NCI-H748 treated with DMSO at 0.1 percent for 48 hours (cell line): ENCODE data around the gene FTSJ1.

Experiments used
- DNase-seq: peaks from one replicate; lab custom pipeline; 2025; lab: John Stamatoyannopoulos, UW

FTSJ1 gene

GRCh38 chrX:48470833-48471118, 5.2 kb upstream of the FTSJ1 start:
- no peak for DNase-seq

GRCh38 chrX:48471504-48471903, 4.5 kb upstream of the FTSJ1 start:
- no peak for DNase-seq

GRCh38 chrX:48472225-48472624, 3.8 kb upstream of the FTSJ1 start:
- no peak for DNase-seq

- DNase-seq = no peak
These were observed 2.9 kb upstream of the FTSJ1 start for GRCh38 chrX:48472851-48473703.

GRCh38 chrX:48473704-48473990, 2.4 kb upstream of the FTSJ1 start:
- no peak for DNase-seq

- DNase-seq = no peak
These were observed 1.9 kb upstream of the FTSJ1 start for GRCh38 chrX:48474127-48474526.

- no peak for DNase-seq
These were observed 1.4 kb upstream of the FTSJ1 start for GRCh38 chrX:48474581-48474980.

- no peak for DNase-seq
These were observed 703 bp upstream of the FTSJ1 start for GRCh38 chrX:48475296-48475695.

- no peak for DNase-seq
These were observed 920 bp downstream of the FTSJ1 start for GRCh38 chrX:48476919-48477318.

GRCh38 chrX:48477960-48478755, 2.2 kb downstream of the FTSJ1 start:
- DNase-seq = no peak

- DNase-seq = no peak
These were observed 2.8 kb downstream of the FTSJ1 start for GRCh38 chrX:48478806-48479205.

GRCh38 chrX:48480142-48480541, 4.1 kb downstream of the FTSJ1 start:
- DNase-seq = no peak

- no peak for DNase-seq
These were observed 4.6 kb downstream of the FTSJ1 start for GRCh38 chrX:48480583-48480982.

GRCh38 chrX:48482526-48482925, 6.5 kb downstream of the FTSJ1 start:
- DNase-seq = no peak

- no peak for DNase-seq
These were observed 11.4 kb downstream of the FTSJ1 start for GRCh38 chrX:48487362-48487798.

- DNase-seq = no peak
These were observed 12.0 kb downstream of the FTSJ1 start for GRCh38 chrX:48488034-48488433.

- DNase-seq = no peak
These were observed 13.3 kb downstream of the FTSJ1 start for GRCh38 chrX:48489296-48489695.

- no peak for DNase-seq
These were observed 13.9 kb downstream of the FTSJ1 start for GRCh38 chrX:48489892-48490291.

GRCh38 chrX:48490661-48491060, 14.7 kb downstream of the FTSJ1 start:
- DNase-seq = no peak

- DNase-seq = no peak
These were observed 15.8 kb downstream of the FTSJ1 start for GRCh38 chrX:48491809-48492208.

- DNase-seq = no peak
These were observed 16.4 kb downstream of the FTSJ1 start for GRCh38 chrX:48492293-48492910.

GRCh38 chrX:48493890-48494364, 17.9 kb downstream of the FTSJ1 start:
- no peak for DNase-seq

GRCh38 chrX:48496660-48497059, 20.7 kb downstream of the FTSJ1 start:
- no peak for DNase-seq
